Endothelial cell (in vitro differentiated cells): ENCODE results near the gene NSUN5. TPM values are rescaled to one million over a fixed set of nuclear protein-coding genes. Genes with fewer than 3 reads are reported as not detected.

Experiments used
- DNase-seq: peaks from one replicate; pipeline ENCODE4 v3.0.0; 2021; ENCODE audit warnings: low spot score
- H3K27ac Mint-ChIP-seq: one replicate; pipeline ENCODE4 v1.8.0; 2021; ENCODE audit warnings: mixed read lengths, inconsistent platforms; ENCODE audit not compliant: unreplicated experiment
- H3K27me3 Mint-ChIP-seq: one replicate; pipeline ENCODE4 v1.8.0; 2021; ENCODE audit warnings: mild to moderate bottlenecking, moderate library complexity, mixed read lengths, inconsistent platforms; ENCODE audit not compliant: unreplicated experiment
- H3K36me3 Mint-ChIP-seq: one replicate; pipeline ENCODE4 v1.8.0; 2021; ENCODE audit warnings: mild to moderate bottlenecking, low read depth, mixed read lengths, inconsistent platforms; ENCODE audit not compliant: unreplicated experiment
- H3K4me1 Mint-ChIP-seq: one replicate; pipeline ENCODE4 v1.8.0; 2021; ENCODE audit warnings: mild to moderate bottlenecking, mixed read lengths, inconsistent platforms; ENCODE audit not compliant: unreplicated experiment
- H3K4me3 Mint-ChIP-seq: one replicate; pipeline ENCODE4 v1.8.0; 2021; ENCODE audit warnings: mild to moderate bottlenecking, mixed read lengths, inconsistent platforms; ENCODE audit not compliant: unreplicated experiment
- H3K9me3 Mint-ChIP-seq: one replicate; pipeline ENCODE4 v1.8.0; 2021; ENCODE audit warnings: mixed read lengths, inconsistent platforms; ENCODE audit not compliant: unreplicated experiment
- long read RNA-seq: library from polyadenylated mRNA; unstranded; transcript quantifications from one replicate; pipeline ENCODE4 v2.0.0, GENCODE V29; 2020; ENCODE audit not compliant: unreplicated experiment
- total RNA-seq: library from RNA; stranded (reverse); fragmentation: NEBNext Ultra II Directional; extraction: Animal tissue kit (Norgen Biotek cat#: 25700); gene quantifications from one replicate; pipeline ENCODE4 v1.2.1, GENCODE V29; 2021; ENCODE audit not compliant: unreplicated experiment
- TF ChIP-seq, protein P1 (sequence below): fragments of 200-600 bp; sonication (generic); IDR thresholded peaks from one replicate; pipeline ENCODE4 v1.5.0; 2021; ENCODE audit warnings: antibody characterized with exemption; ENCODE audit not compliant: unreplicated experiment

The NSUN5 gene
- 10.7 TPM for total RNA-seq
- long read RNA-seq, partial matches to known transcripts, result 1 of 11 reads
- long read RNA-seq, other reads (novel, unspliced or antisense), result 5 of 11 reads

DNA sequence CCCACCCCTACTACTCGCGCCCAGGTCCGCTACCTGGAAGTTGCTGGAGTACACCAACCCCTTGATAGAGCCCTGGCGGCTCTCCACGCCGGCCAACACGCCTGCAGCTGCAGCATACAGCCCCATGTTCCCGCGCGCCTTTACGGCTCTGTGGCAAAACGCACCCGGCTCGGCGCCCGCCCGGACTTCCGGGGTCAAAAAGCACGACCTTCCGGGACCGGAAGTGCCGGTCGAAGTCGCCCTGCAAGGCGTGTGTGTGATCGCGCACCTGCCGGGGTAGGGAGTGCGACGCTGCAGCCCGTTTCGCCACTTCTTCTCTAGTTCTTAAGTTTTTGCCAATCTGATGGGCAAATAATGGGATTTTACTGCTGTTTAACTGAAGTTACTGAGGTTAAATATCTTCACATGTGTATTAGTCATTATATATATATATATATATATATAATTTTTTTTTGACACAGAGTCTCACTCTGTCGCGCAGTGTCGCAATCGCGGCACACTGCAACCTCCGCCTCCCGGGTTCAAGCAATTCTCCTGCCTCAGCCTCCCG is at the start of gene NSUN5:
TSS of gene NSUN5 (minus strand) at position 162 of the 550 bp plus-strand sequence. CDS start at position 126, 36 bp downstream.
- H3K9me3 Mint-ChIP-seq, result no peaks in the 10 kb centered on the region
- no peak within 1 kb of the TSS for H3K27ac Mint-ChIP-seq
- H3K27me3 Mint-ChIP-seq, result peaks cover 10% of the 10 kb centered on the region
- peaks cover 9% of the 10 kb centered on the region for H3K4me1 Mint-ChIP-seq
- peak within 1 kb of the TSS; percentile 90 for H3K4me3 Mint-ChIP-seq
- peaks cover 19% of the 10 kb centered on the region for H3K36me3 Mint-ChIP-seq
- TF ChIP-seq, protein P1, sequence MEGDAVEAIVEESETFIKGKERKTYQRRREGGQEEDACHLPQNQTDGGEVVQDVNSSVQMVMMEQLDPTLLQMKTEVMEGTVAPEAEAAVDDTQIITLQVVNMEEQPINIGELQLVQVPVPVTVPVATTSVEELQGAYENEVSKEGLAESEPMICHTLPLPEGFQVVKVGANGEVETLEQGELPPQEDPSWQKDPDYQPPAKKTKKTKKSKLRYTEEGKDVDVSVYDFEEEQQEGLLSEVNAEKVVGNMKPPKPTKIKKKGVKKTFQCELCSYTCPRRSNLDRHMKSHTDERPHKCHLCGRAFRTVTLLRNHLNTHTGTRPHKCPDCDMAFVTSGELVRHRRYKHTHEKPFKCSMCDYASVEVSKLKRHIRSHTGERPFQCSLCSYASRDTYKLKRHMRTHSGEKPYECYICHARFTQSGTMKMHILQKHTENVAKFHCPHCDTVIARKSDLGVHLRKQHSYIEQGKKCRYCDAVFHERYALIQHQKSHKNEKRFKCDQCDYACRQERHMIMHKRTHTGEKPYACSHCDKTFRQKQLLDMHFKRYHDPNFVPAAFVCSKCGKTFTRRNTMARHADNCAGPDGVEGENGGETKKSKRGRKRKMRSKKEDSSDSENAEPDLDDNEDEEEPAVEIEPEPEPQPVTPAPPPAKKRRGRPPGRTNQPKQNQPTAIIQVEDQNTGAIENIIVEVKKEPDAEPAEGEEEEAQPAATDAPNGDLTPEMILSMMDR, result no peak
- DNase-seq, result peak; percentile 73

DNA sequence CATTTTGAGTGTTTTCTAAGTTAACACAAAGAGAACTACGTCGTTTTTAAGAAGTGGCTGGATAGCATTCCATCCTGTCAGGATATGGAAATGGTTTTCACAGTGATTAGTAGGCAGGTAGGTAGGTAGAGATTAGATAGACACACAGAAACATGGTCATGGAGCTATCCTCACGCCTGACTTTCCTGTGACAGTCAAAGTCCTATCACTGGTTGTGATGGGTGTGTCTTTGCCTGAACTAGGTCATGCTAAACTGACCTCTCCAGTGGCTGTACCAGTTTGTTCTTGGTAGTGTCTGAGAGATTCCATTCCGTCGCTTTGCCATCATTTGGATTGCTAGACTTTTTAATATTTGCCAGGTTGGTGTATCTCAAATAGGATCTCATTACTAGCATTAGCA is 47.5 kb upstream of the NSUN5 start:
- peaks cover 8% of the 10 kb centered on the region for H3K36me3 Mint-ChIP-seq
- H3K4me3 Mint-ChIP-seq, result no peak overlapping the region
- H3K9me3 Mint-ChIP-seq, result peaks cover 7% of the 10 kb centered on the region
- TF ChIP-seq, protein P1, result no peak
- DNase-seq, result no peak
- peaks cover 29% of the 10 kb centered on the region for H3K4me1 Mint-ChIP-seq
- peaks cover 16% of the 10 kb centered on the region for H3K27me3 Mint-ChIP-seq
- H3K27ac Mint-ChIP-seq, result no peak overlapping the region

DNA sequence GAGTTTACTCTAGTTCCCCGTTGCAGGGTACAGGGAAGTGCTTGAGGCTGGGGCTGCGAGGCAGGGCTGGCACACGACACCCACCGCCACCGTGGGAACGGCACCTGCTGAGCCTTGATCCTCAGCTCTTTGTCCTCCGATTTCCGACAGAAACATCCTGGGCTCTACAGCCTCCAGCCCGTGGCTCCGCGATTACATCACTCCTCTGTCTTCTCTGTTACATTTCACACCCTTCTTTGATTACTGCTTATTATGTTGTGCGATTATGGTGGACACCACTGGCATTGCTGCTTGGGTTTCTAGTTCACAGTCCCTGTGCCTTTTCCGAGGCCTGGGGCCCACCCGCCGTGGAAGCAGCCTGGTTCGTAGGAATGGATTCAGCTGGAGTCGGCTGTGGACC is 46.2 kb upstream of the NSUN5 start:
- Mint-ChIP-seq H3K4me3 (no peak overlapping the region), H3K4me1 (peaks cover 34% of the 10 kb centered on the region), H3K27ac (no peak overlapping the region), H3K9me3 (peaks cover 7% of the 10 kb centered on the region), H3K36me3 (peaks cover 8% of the 10 kb centered on the region), H3K27me3 (peaks cover 11% of the 10 kb centered on the region)
- TF ChIP-seq, protein P1, result no peak
- DNase-seq, result no peak

DNA sequence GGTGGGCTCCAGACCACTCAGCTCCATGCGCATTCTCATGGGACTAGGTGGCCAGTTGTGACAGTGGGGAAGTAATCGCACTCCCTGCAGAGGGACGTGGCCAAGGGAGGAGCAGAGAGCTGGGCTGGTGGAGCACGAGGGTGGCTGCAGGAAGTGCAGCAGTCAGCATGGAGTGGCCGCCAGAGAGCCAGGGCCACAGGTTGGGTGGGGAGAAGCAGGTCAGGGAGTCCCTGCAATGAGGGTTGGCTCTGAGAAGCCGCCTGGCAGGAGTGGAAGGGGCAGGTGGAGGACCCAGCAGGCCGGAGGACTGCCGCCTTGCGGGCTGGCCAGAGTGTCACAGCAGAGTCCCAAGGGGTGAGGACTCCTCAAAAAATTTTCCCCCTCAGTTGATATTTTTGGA is 45.6 kb upstream of the NSUN5 start:
- no peak for DNase-seq
- Mint-ChIP-seq H3K4me3 (no peak overlapping the region), H3K9me3 (peaks cover 7% of the 10 kb centered on the region), H3K27me3 (peaks cover 7% of the 10 kb centered on the region), H3K27ac (no peak overlapping the region), H3K4me1 (peaks cover 31% of the 10 kb centered on the region), H3K36me3 (peaks cover 4% of the 10 kb centered on the region)
- TF ChIP-seq, protein P1, result no peak

DNA sequence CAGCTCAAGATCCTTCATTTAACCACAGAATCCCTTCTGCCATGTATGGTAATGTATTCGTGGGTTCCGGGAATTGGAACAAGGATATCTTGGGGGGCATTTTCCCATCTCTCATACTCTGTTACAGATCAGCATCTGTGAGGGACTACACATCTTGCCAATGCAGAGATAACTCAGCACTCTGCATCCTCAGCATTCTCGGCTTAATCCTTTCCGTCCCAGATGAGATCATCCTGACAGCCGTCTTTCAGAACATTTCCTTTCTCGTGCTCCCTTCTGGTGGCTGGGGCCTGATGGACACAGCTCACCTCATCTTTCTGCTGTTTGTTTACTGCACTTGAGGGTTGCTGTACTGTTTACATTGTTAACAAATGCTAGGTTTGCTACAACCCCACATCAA is 44.6 kb upstream of the NSUN5 start:
- Mint-ChIP-seq H3K36me3 (peaks cover 4% of the 10 kb centered on the region), H3K9me3 (peaks cover 7% of the 10 kb centered on the region), H3K27me3 (peaks cover 7% of the 10 kb centered on the region), H3K27ac (peak overlapping the region; percentile 65), H3K4me1 (peaks cover 33% of the 10 kb centered on the region), H3K4me3 (no peak overlapping the region)
- DNase-seq, result no peak
- TF ChIP-seq, protein P1, result no peak
